ENCODE data around the gene METTL24. TPM values are rescaled to one million over a fixed set of nuclear protein-coding genes. Genes with fewer than 3 reads are reported as not detected.

Gene METTL24
- total RNA-seq, 1 experiment from 2014 or later: not detected

DNA sequence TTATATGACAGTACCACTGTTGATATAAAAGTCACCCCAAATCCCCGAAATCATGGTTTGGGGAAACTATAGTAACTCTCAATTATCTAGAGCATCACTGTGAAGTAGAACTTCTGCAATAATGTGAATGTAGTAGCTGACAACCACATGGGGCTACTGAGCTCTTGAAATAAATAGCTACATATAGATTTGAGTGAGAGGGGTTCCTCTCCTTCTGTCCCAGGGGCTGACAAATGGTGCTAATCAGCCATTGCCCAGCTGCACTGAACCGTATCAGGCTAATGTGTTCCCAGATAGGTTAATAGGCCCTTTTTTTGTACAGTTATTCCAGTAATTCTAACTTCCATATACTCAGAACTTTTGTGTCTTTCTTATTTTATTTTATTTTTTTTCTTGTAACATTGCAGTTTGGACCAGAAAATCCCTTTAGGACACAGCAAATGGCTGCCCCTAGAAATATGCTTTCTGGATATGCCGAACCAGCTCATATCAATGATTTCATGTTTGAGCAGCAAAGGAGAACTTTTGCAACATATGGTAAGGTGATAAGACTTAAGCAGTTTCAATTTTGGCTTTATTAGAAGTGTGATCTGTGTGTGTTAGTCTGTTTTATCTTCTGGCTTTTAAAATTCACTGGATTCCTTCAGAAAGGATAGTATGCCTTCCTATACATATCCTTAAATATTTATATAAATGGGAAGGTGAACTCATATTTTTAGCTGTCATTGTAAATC is 156.8 kb downstream of the METTL24 start:
- DNase-seq (ENCODE audit: low read depth): no peak

DNA sequence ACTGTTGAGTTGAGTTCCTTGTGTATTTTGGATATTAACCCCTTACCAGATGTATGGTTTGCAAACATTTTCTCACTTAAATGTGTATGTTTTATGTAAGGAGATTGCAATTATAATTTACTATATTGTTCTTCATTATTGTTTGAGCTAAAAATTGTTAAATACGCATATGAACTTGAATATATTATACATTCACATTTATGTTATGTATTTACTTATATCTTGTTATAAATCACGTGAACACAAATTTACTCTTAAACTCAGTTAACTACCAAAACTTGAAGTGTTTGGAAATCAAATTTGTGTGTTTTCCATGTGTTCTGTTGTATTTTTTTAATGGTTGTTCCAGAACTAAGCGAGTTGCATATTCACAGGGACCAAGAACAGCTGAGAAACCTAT is 159.6 kb downstream of the METTL24 start:
- no peak for DNase-seq (ENCODE audit: low read depth)

DNA sequence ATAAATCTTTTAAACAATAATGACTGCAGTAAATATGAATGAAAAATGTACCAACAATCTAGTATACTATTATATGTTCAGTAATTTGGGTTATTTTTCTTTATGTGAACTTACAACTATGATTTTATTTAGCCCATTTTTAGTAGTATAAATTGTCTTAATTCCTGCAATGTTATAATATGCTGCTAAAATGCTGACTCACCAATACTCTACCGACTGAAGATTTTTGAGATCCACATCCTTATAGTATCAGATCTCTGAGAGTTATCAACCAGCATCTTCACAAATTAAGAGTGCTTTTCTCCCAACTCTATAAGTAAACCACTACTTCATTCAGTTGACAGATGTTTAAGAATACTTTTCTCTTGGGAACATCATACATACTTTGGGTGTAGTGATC is 161.3 kb downstream of the METTL24 start:
- DNase-seq (ENCODE audit: low read depth): no peak

DNA sequence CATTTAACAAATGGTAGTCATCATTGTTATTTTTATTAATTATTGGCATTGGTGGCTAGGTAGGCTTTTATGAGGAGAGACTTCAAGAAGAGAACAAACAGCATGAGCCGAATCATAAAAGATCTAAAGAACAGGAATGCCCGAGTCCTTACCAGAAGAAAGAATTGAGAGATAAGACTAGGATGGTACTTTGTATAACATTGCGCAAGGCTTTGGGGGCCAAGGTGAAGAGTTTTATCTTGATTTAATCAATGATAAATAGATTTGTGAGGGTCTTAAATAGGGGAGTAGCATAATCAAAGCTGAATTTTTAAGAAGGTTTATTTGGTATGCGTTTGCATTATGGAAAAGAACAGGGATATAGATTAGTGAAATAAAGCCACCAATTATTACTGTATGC is 162.5 kb downstream of the METTL24 start:
- no peak for DNase-seq (ENCODE audit: low read depth)

Other genes starting within 250 kb of the METTL24 start
- 12.1 and 14.2 TPM in 2 replicates for gene WASF1, start 178.7 kb downstream of the METTL24 start, total RNA-seq (2014; rRNA removed; shearing (Covaris generic))
- 20.2 and 24.5 TPM in 2 replicates for gene CDC40, start 177.9 kb downstream of the METTL24 start, total RNA-seq (2014; rRNA removed; shearing (Covaris generic))
- gene DDO, start 57.2 kb upstream of the METTL24 start, total RNA-seq (2014; rRNA removed; shearing (Covaris generic)): 0.67 and 2.1 TPM in 2 replicates
- gene SLC22A16, start 118.3 kb upstream of the METTL24 start, total RNA-seq (2014; rRNA removed; shearing (Covaris generic)): not detected in 2 replicates

Measured in HT1080 (cell line).